CD14-positive monocyte (primary cell): ENCODE measurements around the gene ANKRD44. TPM values are rescaled to one million over a fixed set of nuclear protein-coding genes. Genes with fewer than 3 reads are reported as not detected.

Experiments
- DNase-seq, 3 donors: peaks; one replicate each; pipeline ENCODE4 v3.0.0-alpha.2; 2011 to 2022
- H2AFZ ChIP-seq: 2 replicates; pipeline ENCODE4 v1.6.0; 2012; ENCODE audit warnings: mild to moderate bottlenecking, low read depth, low read length, inconsistent platforms; ENCODE audit not compliant: insufficient read depth, poor library complexity, severe bottlenecking
- H3K27ac ChIP-seq, 2 donors: 1 replicate in 1 of 2; 2 replicates in 1 of 2; pipeline ENCODE4 v1.5.1; 2012 to 2013; ENCODE audit warnings: low read length in 2 of 2, control low read depth in 1 of 2, inconsistent platforms in 1 of 2, low read depth in 1 of 2, mild to moderate bottlenecking in 1 of 2
- H3K27me3 ChIP-seq, 2 donors: one replicate each; pipeline versions ENCODE4 v1.6.0 to v1.6.1; 2011 to 2013; ENCODE audit warnings: low read length in 2 of 2; ENCODE audit not compliant: control insufficient read depth in 2 of 2, insufficient read depth in 2 of 2
- H3K36me3 ChIP-seq, 2 donors: replicated peaks in 1 of 2; 1 replicate in 1 of 2; 2 replicates in 1 of 2; pipeline versions ENCODE4 v1.5.1 to v1.6.1; 2012 to 2013; ENCODE audit warnings: low read length in 2 of 2, control low read depth in 1 of 2, inconsistent platforms in 1 of 2, mild to moderate bottlenecking in 1 of 2; ENCODE audit not compliant: insufficient read depth in 2 of 2, control insufficient read depth in 1 of 2
- H3K4me1 ChIP-seq, 2 donors: 1 replicate in 1 of 2; 2 replicates in 1 of 2; pipeline versions ENCODE4 v1.5.1 to v1.6.1; 2012 to 2013; ENCODE audit warnings: low read length in 2 of 2, control low read depth in 1 of 2, inconsistent platforms in 1 of 2, mild to moderate bottlenecking in 1 of 2, moderate library complexity in 1 of 2; ENCODE audit not compliant: insufficient read depth in 2 of 2, control insufficient read depth in 1 of 2
- H3K4me2 ChIP-seq: replicated peaks from 2 replicates; pipeline ENCODE3; 2012; ENCODE audit warnings: low read length, moderate library complexity, mild to moderate bottlenecking; ENCODE audit not compliant: poor library complexity, severe bottlenecking; ENCODE audit errors: extremely low read depth
- H3K4me3 ChIP-seq, 3 experiments: fragments of 200-600 bp in 1 of 3; sonication (generic) in 1 of 3; replicated peaks in 1 of 3; 1 replicate in 2 of 3; 2 replicates in 1 of 3; pipeline ENCODE4 v1.5.1; 2011 to 2013; ENCODE audit warnings: low read length in 3 of 3, mild to moderate bottlenecking in 3 of 3, control low read depth in 2 of 3, low read depth in 2 of 3, inconsistent platforms in 1 of 3, moderate library complexity in 1 of 3
- H3K79me2 ChIP-seq: 2 replicates; pipeline ENCODE4 v1.6.0; 2012; ENCODE audit warnings: mild to moderate bottlenecking, control low read depth, inconsistent platforms, low read length, moderate library complexity; ENCODE audit not compliant: insufficient read depth
- H3K9ac ChIP-seq: 2 replicates; pipeline ENCODE4 v1.6.0; 2017; ENCODE audit warnings: low read length, mild to moderate bottlenecking; ENCODE audit not compliant: insufficient read depth, poor library complexity, severe bottlenecking
- H3K9me3 ChIP-seq, 2 donors: replicated peaks in 1 of 2; 1 replicate in 1 of 2; 2 replicates in 1 of 2; pipeline versions ENCODE4 v1.5.1 to v1.6.1; 2012 to 2013; ENCODE audit warnings: low read length in 2 of 2, control low read depth in 1 of 2; ENCODE audit not compliant: control insufficient read depth in 1 of 2, insufficient read depth in 1 of 2
- H4K20me1 ChIP-seq: 2 replicates; pipeline ENCODE4 v1.6.0; 2012; ENCODE audit warnings: mild to moderate bottlenecking, low read length, control low read depth, moderate library complexity; ENCODE audit not compliant: insufficient read depth
- H3K27ac Mint-ChIP-seq, 7 donors: one replicate each; pipeline ENCODE4 v1.8.0; 2020; ENCODE audit warnings: mild to moderate bottlenecking in 7 of 7, mixed read lengths in 7 of 7, moderate library complexity in 6 of 7, inconsistent platforms in 2 of 7
- H3K27me3 Mint-ChIP-seq, 3 donors: one replicate each; pipeline ENCODE4 v1.8.0; 2021 to 2022; ENCODE audit warnings: low read depth in 3 of 3, mild to moderate bottlenecking in 3 of 3, mixed read lengths in 3 of 3, moderate library complexity in 3 of 3, inconsistent platforms in 1 of 3
- H3K36me3 Mint-ChIP-seq, 2 donors: one replicate each; pipeline ENCODE4 v1.8.0; 2020; ENCODE audit warnings: mixed read lengths in 2 of 2, inconsistent platforms in 1 of 2, mild to moderate bottlenecking in 1 of 2
- H3K4me1 Mint-ChIP-seq: one replicate; pipeline ENCODE4 v1.8.0; 2020; ENCODE audit warnings: mild to moderate bottlenecking, mixed read lengths
- H3K4me3 Mint-ChIP-seq, 2 donors: one replicate each; pipeline ENCODE4 v1.8.0; 2020; ENCODE audit warnings: mild to moderate bottlenecking in 2 of 2, mixed read lengths in 2 of 2, moderate library complexity in 1 of 2
- H3K9me3 Mint-ChIP-seq, 7 donors: one replicate each; pipeline ENCODE4 v1.8.0; 2020 to 2022; ENCODE audit warnings: mixed read lengths in 7 of 7, mild to moderate bottlenecking in 6 of 7, moderate library complexity in 6 of 7, inconsistent platforms in 2 of 7
- CTCF ChIP-seq: fragments of 200-600 bp; IDR thresholded peaks from one replicate; pipeline ENCODE4 v1.8.0; 2022; ENCODE audit warnings: antibody characterized with exemption, mild to moderate bottlenecking
- WGBS: methylation state at CpG from one replicate; pipeline ENCODE4 v1.1.5; 2013; ENCODE audit warnings: missing lambda C conversion rate; ENCODE audit not compliant: insufficient coverage; 5-methylcytosine and 5-hydroxymethylcytosine counted together
- intact Hi-C, 2 donors: fragments of 100-400 bp; cut with micrococcal nuclease; formaldehyde crosslinking; loops; one replicate each; pipeline versions ENCODE4 v1.15.0 to v1.15.1; 2023
- polyA plus RNA-seq, 3 donors: library from polyadenylated mRNA; depleted of rRNA in 1 of 3; unstranded in 2 of 3; stranded (reverse) in 1 of 3; fragments of 300-500 nt in 2 of 3; fragments of >200 nt in 1 of 3; fragmentation: Illumina TruSeq in 2 of 3; gene quantifications; 1 replicate in 2 of 3; 2 replicates in 1 of 3; pipeline ENCODE4 v1.2.3, GENCODE V29; 2012 to 2021

The ANKRD44 gene
- polyA plus RNA-seq, 3 donors = 55.7 to 91.9 (median 64.9) TPM

- Histone ChIP-seq H3K27me3 (no peaks in the 10 kb centered on the region), H3K27ac (no peak overlapping the region), H2AFZ (no peak overlapping the region), H3K4me1 (peaks cover 55 to 69% of the 10 kb centered on the region in 2 donors), H3K9me3 (no peaks in the 10 kb centered on the region), H3K36me3 (peaks cover 4 to 5% of the 10 kb centered on the region in 2 donors), H4K20me1 (peaks cover 92% of the 10 kb centered on the region), H3K79me2 (peaks cover 100% of the 10 kb centered on the region), H3K4me3 (no peak overlapping the region), H3K9ac (no peak overlapping the region), H3K4me2 (no peak overlapping the region)
- Mint-ChIP-seq H3K36me3 (peaks cover 35 to 46% of the 10 kb centered on the region in 2 donors), H3K27me3 (peaks cover 0 to 6% (median 0%) of the 10 kb centered on the region in 3 donors), H3K9me3 (peaks cover 0 to 3% (median 0%) of the 10 kb centered on the region in 7 donors), H3K4me3 (no peak overlapping the region), H3K27ac (peak overlapping the region in 1 of 7 donors; percentile 4), H3K4me1 (peaks cover 72% of the 10 kb centered on the region)
- intact Hi-C loops = no loop called here
- no peak for TF ChIP-seq CTCF
- 100% methylated on average over 1 of the region's 2 CpGs for WGBS
- no peak for DNase-seq
Observed at GRCh38 chr2:197300139-197300538, 10.4 kb downstream of the ANKRD44 start.

GRCh38 chr2:197298609-197299008, 12.0 kb downstream of the ANKRD44 start:
- Histone ChIP-seq H3K27me3 (no peaks in the 10 kb centered on the region), H3K4me2 (no peak overlapping the region), H4K20me1 (peaks cover 92% of the 10 kb centered on the region), H3K4me3 (no peak overlapping the region), H3K79me2 (peaks cover 100% of the 10 kb centered on the region), H3K27ac (peak overlapping the region; percentile 18 to 81), H3K9me3 (no peaks in the 10 kb centered on the region), H3K36me3 (peaks cover 4 to 5% of the 10 kb centered on the region in 2 donors), H3K9ac (no peak overlapping the region), H3K4me1 (peaks cover 55 to 70% of the 10 kb centered on the region in 2 donors), H2AFZ (no peak overlapping the region)
- Mint-ChIP-seq H3K4me3 (no peak overlapping the region), H3K9me3 (peaks cover 0 to 3% (median 0%) of the 10 kb centered on the region in 7 donors), H3K27me3 (peaks cover 0 to 6% (median 0%) of the 10 kb centered on the region in 3 donors), H3K36me3 (peaks cover 35 to 46% of the 10 kb centered on the region in 2 donors), H3K4me1 (peaks cover 77% of the 10 kb centered on the region), H3K27ac (peak overlapping the region in 5 of 7 donors; percentile 73 to 91 (median 79))
- intact Hi-C loops = no loop called here
- DNase-seq = no peak
- TF ChIP-seq CTCF = no peak
- 83% methylated on average over 2 of the region's 4 CpGs for WGBS
